ENCODE measurements around the gene UBXN10. TPM values are rescaled to one million over a fixed set of nuclear protein-coding genes. Genes with fewer than 3 reads are reported as not detected.

Gene UBXN10
- total and polyA plus RNA-seq, 2 of the 8 experiments (the other 6 are each of a cell fraction or from before 2014, with no cell fraction given) = 0.43 to 0.68 TPM

DNA sequence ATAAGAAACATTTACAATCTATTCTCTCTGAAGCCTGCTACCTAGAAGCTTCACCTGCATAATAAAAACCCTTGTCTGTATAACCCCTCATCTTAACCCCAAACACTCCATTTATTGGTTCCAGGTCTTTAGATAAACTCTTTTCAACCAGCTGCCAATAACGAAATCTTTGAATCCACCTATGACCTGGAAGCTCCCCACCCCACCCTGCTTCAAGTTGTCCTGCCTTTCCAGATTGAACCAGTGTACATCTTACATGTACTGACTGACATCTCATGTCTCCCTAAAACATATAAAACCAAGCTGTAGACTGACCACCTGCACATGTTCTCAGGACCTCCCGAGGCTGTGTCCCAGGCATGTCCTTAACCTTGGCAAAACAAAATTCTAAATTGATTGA lies 54.1 kb downstream of the UBXN10 start:
- no peak overlapping the region for H2BK120ac ChIP-seq (replicated peaks; ENCODE audit: low read depth, low read length)
- no peaks in the 10 kb centered on the region for H3K79me1 ChIP-seq (ENCODE audit: low read depth, low read length)
- no peak overlapping the region for H3K56ac ChIP-seq (replicated peaks; ENCODE audit: insufficient read length, low read depth, low read length)
- H4K91ac ChIP-seq (replicated peaks; ENCODE audit: insufficient read length, low read length) = no peak overlapping the region
- no peak overlapping the region for H2BK15ac ChIP-seq (ENCODE audit: low read length)
- WGBS, 2 experiments (ENCODE audit: extremely low coverage in 1 of 2, insufficient coverage in 1 of 2, insufficient read length in 1 of 2, insufficient replicate concordance in 2 of 2, low coverage in 1 of 2, low lambda C conversion rate in 2 of 2, missing lambda C conversion rate in 1 of 2) = 98% methylated on average over 2 of the region's 2 CpGs; no CpG with 5 or more reads in 1 of the 2 experiments
- no peak overlapping the region for H3K4ac ChIP-seq (replicated peaks; ENCODE audit: insufficient read length, low read depth, low read length)
- no peak for FAIRE-seq
- CTCF ChIA-PET (ENCODE audit: partially characterized antibody) = interaction anchor here (0.6 to 1.8 kb wide), 7 partner anchors 11 to 930 kb away, joined by 3 to 7 read pairs (median 3); no protein-coding TSS in a partner anchor
- H3K4me1 ChIP-seq (replicated peaks in 1 of 4; ENCODE audit: control insufficient read depth in 3 of 4, insufficient read depth in 4 of 4, low read length in 3 of 4) = no peaks in the 10 kb centered on the region
- no peak overlapping the region for H3K14ac ChIP-seq (ENCODE audit: insufficient read length)
- H2AFZ ChIP-seq (ENCODE audit: low read length) = no peak overlapping the region
- no peak overlapping the region for H2BK20ac ChIP-seq (ENCODE audit: low read length)
- no peak overlapping the region for H3K23ac ChIP-seq (ENCODE audit: insufficient read length)
- no peak overlapping the region for H3K27ac ChIP-seq (ENCODE audit: low read depth, low read length)
- no peaks in the 10 kb centered on the region for H3K23me2 ChIP-seq (ENCODE audit: low read depth, low read length)
- no peak for DNase-seq (ENCODE audit: low read depth in 1 of 2, low spot score in 2 of 2)
- no peaks in the 10 kb centered on the region; a peak in 1 of 7 replicates for H3K27me3 ChIP-seq (replicated peaks in 1 of 4; ENCODE audit: control insufficient read depth in 3 of 4, extremely low read depth in 1 of 4, insufficient read depth in 3 of 4, low read length in 3 of 4)
- no peak overlapping the region for H4K5ac ChIP-seq (ENCODE audit: insufficient read length, low read depth, low read length)
- no peaks in the 10 kb centered on the region for H3K36me3 ChIP-seq (ENCODE audit: control insufficient read depth in 2 of 4, insufficient read depth in 4 of 4, low read length in 3 of 4)
- H3K18ac ChIP-seq (ENCODE audit: extremely low read depth, low read length) = no peak overlapping the region
- no peak overlapping the region for H3K9ac ChIP-seq (replicated peaks in 1 of 4; ENCODE audit: extremely low read depth in 1 of 4, low read depth in 3 of 4, low read length in 3 of 4)
- H4K8ac ChIP-seq (ENCODE audit: extremely low read depth, insufficient read depth, low read length) = no peak overlapping the region
- no peaks in the 10 kb centered on the region for H3K9me3 ChIP-seq (ENCODE audit: insufficient read depth in 2 of 2, low read depth in 1 of 2, low read length in 1 of 2)
- H2BK5ac ChIP-seq (ENCODE audit: low read depth, low read length) = no peak overlapping the region
- no peak overlapping the region for H2BK12ac ChIP-seq (ENCODE audit: low read depth, low read length)
- no peak overlapping the region for H2AK5ac ChIP-seq (ENCODE audit: low read depth, low read length)
- POLR2A ChIA-PET (ENCODE audit: partially characterized antibody) = no interaction called here
- TF ChIP-seq SIX5 (IDR thresholded peaks at IDR 0.05; ENCODE audit: low read depth, low read length) = no peak
- TF ChIP-seq CEBPB (IDR thresholded peaks at IDR 0.05; ENCODE audit: low read depth, low read length) = no peak
- TF ChIP-seq EGR1 (IDR thresholded peaks at IDR 0.05; ENCODE audit: borderline replicate concordance, low read depth, low read length) = no peak
- TF ChIP-seq TAF7 (optimal IDR thresholded peaks at IDR 0.05; ENCODE audit: borderline replicate concordance, low read depth, low read length) = no peak
- no peak for TF ChIP-seq JUND (IDR thresholded peaks at IDR 0.05; ENCODE audit: low read length)
- TF ChIP-seq ATF3 (IDR thresholded peaks at IDR 0.05; ENCODE audit: insufficient read depth, low read depth, low read length) = no peak
- H4K20me1 ChIP-seq (replicated peaks in 1 of 2; ENCODE audit: control insufficient read depth in 1 of 2, insufficient read depth in 2 of 2, low read length in 2 of 2) = no peaks in the 10 kb centered on the region
- no peak overlapping the region for H3K4me2 ChIP-seq (ENCODE audit: insufficient read depth in 1 of 2, low read depth in 2 of 2, low read length in 2 of 2)
- no peaks in the 10 kb centered on the region for H3K79me2 ChIP-seq (ENCODE audit: control insufficient read depth in 1 of 2, insufficient read depth in 2 of 2, low read length in 2 of 2)
- H3K4me3 ChIP-seq (ENCODE audit: extremely low read depth in 1 of 4, insufficient read depth in 2 of 4, low read depth in 3 of 4, low read length in 4 of 4) = no peak overlapping the region
